HepG2 (cell line): ENCODE results near the gene DIS3L2. TPM values are rescaled to one million over a fixed set of nuclear protein-coding genes. Genes with fewer than 3 reads are reported as not detected.

Experiments
- ARNT2 ChIP-seq: sonication (generic); formaldehyde crosslinking; IDR thresholded peaks from 2 replicates; pipeline ENCODE4 v1.8.0; 2022; ENCODE audit warnings: mild to moderate bottlenecking, low read depth, missing genetic modification reagents, moderate library complexity
- CBX1 ChIP-seq: IDR thresholded peaks from one replicate; pipeline ENCODE4 v1.6.1; 2016; ENCODE audit warnings: antibody characterized with exemption, low read depth
- FLYWCH1 ChIP-seq: sonication (generic); formaldehyde crosslinking; IDR thresholded peaks from 2 replicates; pipeline ENCODE4 v1.8.1; 2023; ENCODE audit warnings: mild to moderate bottlenecking, missing genetic modification reagents
- FOXP1 ChIP-seq, 2 experiments: fragments of 450-650 bp in 1 of 2; IDR thresholded peaks; 2 replicates each; pipeline ENCODE4 v1.6.1; 2017 to 2018; ENCODE audit warnings: antibody characterized with exemption in 1 of 2
- GPN1 ChIP-seq: sonication (generic); formaldehyde crosslinking; IDR thresholded peaks from 2 replicates; pipeline ENCODE4 v1.5.1; 2020; ENCODE audit warnings: missing genetic modification reagents, borderline replicate concordance
- MAF1 ChIP-seq: sonication (generic); formaldehyde crosslinking; IDR thresholded peaks from 2 replicates; pipeline ENCODE4 v1.5.0; 2020; ENCODE audit warnings: missing genetic modification reagents, borderline replicate concordance
- MEF2D ChIP-seq: sonication (generic); formaldehyde crosslinking; IDR thresholded peaks from 2 replicates; pipeline ENCODE4 v1.5.1; 2020; ENCODE audit warnings: mild to moderate bottlenecking, missing genetic modification reagents
- NAIF1 ChIP-seq: sonication (generic); formaldehyde crosslinking; IDR thresholded peaks from 2 replicates; pipeline ENCODE4 v1.5.0; 2020; ENCODE audit warnings: mild to moderate bottlenecking, missing genetic modification reagents, borderline replicate concordance
- NFKBIZ ChIP-seq: IDR thresholded peaks from 2 replicates; pipeline ENCODE4 v1.6.1; 2018; ENCODE audit warnings: missing genetic modification reagents, missing compliant biosample characterization
- PAF1 ChIP-seq: IDR thresholded peaks from 2 replicates; pipeline ENCODE4 v1.6.1; 2016; ENCODE audit warnings: missing genetic modification reagents, missing compliant biosample characterization
- POLR2AphosphoS2 ChIP-seq: IDR thresholded peaks from 2 replicates; pipeline ENCODE4 v1.6.1; 2011; ENCODE audit warnings: low read depth, low read length, improper control_type of control experiment
- POLR2AphosphoS5 ChIP-seq: IDR thresholded peaks from 2 replicates; pipeline ENCODE4 v1.6.1; 2012; ENCODE audit warnings: low read depth, low read length
- POLR2G ChIP-seq: fragments of 200-400 bp; formaldehyde crosslinking; IDR thresholded peaks from 2 replicates; pipeline ENCODE4 v1.6.1; 2018; ENCODE audit warnings: mild to moderate bottlenecking, low read depth, low read length, moderate library complexity
- REXO4 ChIP-seq: sonication (generic); formaldehyde crosslinking; IDR thresholded peaks from 2 replicates; pipeline ENCODE4 v1.8.0; 2022; ENCODE audit warnings: missing genetic modification reagents, mild to moderate bottlenecking, borderline replicate concordance
- SNRNP70 ChIP-seq: fragments of 200-400 bp; formaldehyde crosslinking; IDR thresholded peaks from 2 replicates; pipeline ENCODE4 v1.6.1; 2017; ENCODE audit warnings: mild to moderate bottlenecking, low read depth, low read length, moderate library complexity
- STAG1 ChIP-seq: sonication (generic); formaldehyde crosslinking; IDR thresholded peaks from 2 replicates; pipeline ENCODE4 v1.4.0; 2020; ENCODE audit warnings: missing genetic modification reagents
- SUZ12 ChIP-seq: fragments of 150-350 bp; IDR thresholded peaks from 2 replicates; pipeline ENCODE4 v1.6.1; 2014; ENCODE audit warnings: low read depth, low read length
- U2AF2 ChIP-seq: fragments of 200-400 bp; formaldehyde crosslinking; IDR thresholded peaks from 2 replicates; pipeline ENCODE4 v1.6.1; 2017; ENCODE audit warnings: low read depth, mild to moderate bottlenecking, low read length
- ZC3H13 ChIP-seq: sonication (generic); formaldehyde crosslinking; IDR thresholded peaks from 2 replicates; pipeline ENCODE4 v1.8.1; 2023; ENCODE audit warnings: mild to moderate bottlenecking, missing genetic modification reagents, moderate library complexity
- ZFP1 ChIP-seq: IDR thresholded peaks from 2 replicates; pipeline ENCODE4 v1.6.1; 2016
- ZFP37 ChIP-seq: sonication (generic); formaldehyde crosslinking; IDR thresholded peaks from 2 replicates; pipeline ENCODE4 v1.4.0; 2020; ENCODE audit warnings: missing genetic modification reagents, borderline replicate concordance
- ZNF143 ChIP-seq: sonication (generic); formaldehyde crosslinking; IDR thresholded peaks from 2 replicates; pipeline ENCODE4 v1.4.0; 2020; ENCODE audit warnings: missing genetic modification reagents
- ZNF225 ChIP-seq: sonication (generic); formaldehyde crosslinking; IDR thresholded peaks from 2 replicates; pipeline ENCODE4 v1.4.0; 2020; ENCODE audit warnings: mild to moderate bottlenecking, missing genetic modification reagents
- ZNF720 ChIP-seq: sonication (generic); formaldehyde crosslinking; IDR thresholded peaks from 2 replicates; pipeline ENCODE4 v1.4.0; 2020; ENCODE audit warnings: missing genetic modification reagents
- ZNF737 ChIP-seq: sonication (generic); formaldehyde crosslinking; IDR thresholded peaks from 2 replicates; pipeline ENCODE4 v1.5.0; 2020; ENCODE audit warnings: missing genetic modification reagents, mild to moderate bottlenecking, borderline replicate concordance
- ZNF784 ChIP-seq: sonication (generic); formaldehyde crosslinking; IDR thresholded peaks from 2 replicates; pipeline ENCODE4 v1.5.1; 2020; ENCODE audit warnings: missing genetic modification reagents, mild to moderate bottlenecking, borderline replicate concordance
- ZSCAN29 ChIP-seq: sonication (generic); formaldehyde crosslinking; conservative IDR thresholded peaks from 2 replicates; pipeline ENCODE4 v1.4.0; 2020; ENCODE audit warnings: mild to moderate bottlenecking, missing genetic modification reagents
- polyA plus RNA-seq, 8 experiments: library from polyadenylated mRNA; depleted of rRNA in 3 of 8; stranded (reverse) in 7 of 8; unstranded in 1 of 8; fragments of >200 nt; fragmentation: Illumina TruSeq in 4 of 8; extraction: Trizol in 4 of 8; gene quantifications; 2 replicates each; pipeline versions ENCODE4 v1.2.1 to v1.2.3, GENCODE V29; 2011 to 2016; ENCODE audit warnings: low read depth in 4 of 8, missing spikeins in 1 of 8, mixed read lengths in 1 of 8; ENCODE audit not compliant: insufficient read depth in 1 of 8
- total RNA-seq, 5 experiments: library from RNA; depleted of rRNA; stranded (reverse); fragments of >200 nt; fragmentation: Illumina TruSeq; extraction: Trizol; gene quantifications; 2 replicates each; pipeline ENCODE4 v1.2.3, GENCODE V29; 2016; ENCODE audit warnings: low read depth in 1 of 5
- TF ChIP-seq, protein P1 (sequence below): sonication (generic); formaldehyde crosslinking; IDR thresholded peaks from 2 replicates; pipeline ENCODE4 v1.5.1; 2020; ENCODE audit warnings: mild to moderate bottlenecking, missing genetic modification reagents, borderline replicate concordance
- TF ChIP-seq, protein P2 (sequence below): sonication (generic); formaldehyde crosslinking; IDR thresholded peaks from 2 replicates; pipeline ENCODE4 v1.5.1; 2020; ENCODE audit warnings: missing genetic modification reagents, mild to moderate bottlenecking, borderline replicate concordance

DIS3L2 gene
- total and polyA plus RNA-seq, 2 of the 13 experiments (the other 11 are each of a cell fraction or from before 2014, with no cell fraction given): 7.0 to 23.9 TPM

- TF ChIP-seq POLR2AphosphoS2 (no peak), ZFP1 (0 out of 2 replicates have a peak, but pooled peaks have one; percentile 35), ZNF784 (CRISPR knock-in tag) (0 out of 2 replicates have a peak, but pooled peaks have one; percentile 41), ZNF737 (CRISPR knock-in tag) (no peak), MEF2D (no peak), MAF1 (no peak), ZNF720 (CRISPR knock-in tag) (no peak), NFKBIZ (CRISPR knock-in tag) (0 out of 2 replicates have a peak, but pooled peaks have one; percentile 28), ZNF143 (no peak), ZC3H13 (CRISPR knock-in tag) (no peak), SNRNP70 (no peak), NAIF1 (CRISPR knock-in tag) (no peak), FOXP1 (IDR thresholded peaks at IDR 0.05) (no peak), FOXP1 (CRISPR knock-in tag; IDR thresholded peaks at IDR 0.05) (peak; percentile 85), U2AF2 (no peak), REXO4 (CRISPR knock-in tag) (no peak), ZFP37 (CRISPR knock-in tag) (no peak), ARNT2 (CRISPR knock-in tag) (no peak), STAG1 (no peak), GPN1 (no peak), PAF1 (no peak), POLR2G (no peak), ZSCAN29 (CRISPR knock-in tag) (no peak), CBX1 (no peak), ZNF225 (CRISPR knock-in tag) (no peak), POLR2AphosphoS5 (no peak), SUZ12 (no peak), FLYWCH1 (CRISPR knock-in tag) (no peak)
- TF ChIP-seq, protein P1, sequence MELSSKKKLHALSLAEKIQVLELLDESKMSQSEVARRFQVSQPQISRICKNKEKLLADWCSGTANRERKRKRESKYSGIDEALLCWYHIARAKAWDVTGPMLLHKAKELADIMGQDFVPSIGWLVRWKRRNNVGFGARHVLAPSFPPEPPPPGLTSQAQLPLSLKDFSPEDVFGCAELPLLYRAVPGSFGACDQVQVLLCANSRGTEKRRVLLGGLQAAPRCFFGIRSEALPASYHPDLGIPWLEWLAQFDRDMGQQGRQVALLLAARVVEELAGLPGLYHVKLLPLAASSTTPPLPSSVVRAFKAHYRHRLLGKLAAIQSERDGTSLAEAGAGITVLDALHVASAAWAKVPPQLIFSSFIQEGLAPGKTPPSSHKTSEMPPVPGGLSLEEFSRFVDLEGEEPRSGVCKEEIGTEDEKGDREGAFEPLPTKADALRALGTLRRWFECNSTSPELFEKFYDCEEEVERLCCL (CRISPR knock-in tag): no peak
- TF ChIP-seq, protein P2, sequence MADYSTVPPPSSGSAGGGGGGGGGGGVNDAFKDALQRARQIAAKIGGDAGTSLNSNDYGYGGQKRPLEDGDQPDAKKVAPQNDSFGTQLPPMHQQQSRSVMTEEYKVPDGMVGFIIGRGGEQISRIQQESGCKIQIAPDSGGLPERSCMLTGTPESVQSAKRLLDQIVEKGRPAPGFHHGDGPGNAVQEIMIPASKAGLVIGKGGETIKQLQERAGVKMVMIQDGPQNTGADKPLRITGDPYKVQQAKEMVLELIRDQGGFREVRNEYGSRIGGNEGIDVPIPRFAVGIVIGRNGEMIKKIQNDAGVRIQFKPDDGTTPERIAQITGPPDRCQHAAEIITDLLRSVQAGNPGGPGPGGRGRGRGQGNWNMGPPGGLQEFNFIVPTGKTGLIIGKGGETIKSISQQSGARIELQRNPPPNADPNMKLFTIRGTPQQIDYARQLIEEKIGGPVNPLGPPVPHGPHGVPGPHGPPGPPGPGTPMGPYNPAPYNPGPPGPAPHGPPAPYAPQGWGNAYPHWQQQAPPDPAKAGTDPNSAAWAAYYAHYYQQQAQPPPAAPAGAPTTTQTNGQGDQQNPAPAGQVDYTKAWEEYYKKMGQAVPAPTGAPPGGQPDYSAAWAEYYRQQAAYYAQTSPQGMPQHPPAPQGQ (CRISPR knock-in tag): 0 out of 2 replicates have a peak, but pooled peaks have one; percentile 28
Observed at GRCh38 chr2:231957913-231958763, 3.4 kb upstream of the DIS3L2 start (continued).
